ENCODE measurements around the gene CBX4.

CBX4 gene

GRCh38 chr17:79872762-79873161, 33.5 kb upstream of the CBX4 start:
- no peaks in the 10 kb centered on the region for H3K9me3 ChIP-seq (ENCODE audit: control insufficient read depth, low read length)
- TF ChIP-seq CTCF (IDR thresholded peaks at IDR 0.05), result no peak
- H3K36me3 ChIP-seq (ENCODE audit: control insufficient read depth, insufficient read depth, low read length), result no peaks in the 10 kb centered on the region
- no peak overlapping the region for H3K27ac ChIP-seq
- H3K27me3 ChIP-seq (ENCODE audit: control insufficient read depth, insufficient read depth, low read length), result no peaks in the 10 kb centered on the region
- no peaks in the 10 kb centered on the region for H3K4me1 ChIP-seq
- no peaks in the 10 kb centered on the region for H3K79me2 ChIP-seq
- H3K9ac ChIP-seq, result no peak overlapping the region
- H3K4me2 ChIP-seq (ENCODE audit: low read length), result no peak overlapping the region
- H3K4me3 ChIP-seq (ENCODE audit: low read depth, low read length), result no peak overlapping the region
- no peak overlapping the region for H2AFZ ChIP-seq

GRCh38 chr17:79871131-79871530, 31.9 kb upstream of the CBX4 start:
- Histone ChIP-seq H3K4me2 (ENCODE audit: low read length) (no peak overlapping the region), H2AFZ (no peak overlapping the region), H3K9ac (no peak overlapping the region), H3K4me1 (no peaks in the 10 kb centered on the region), H3K36me3 (ENCODE audit: control insufficient read depth, insufficient read depth, low read length) (no peaks in the 10 kb centered on the region), H3K27ac (no peak overlapping the region), H3K79me2 (no peaks in the 10 kb centered on the region), H3K9me3 (ENCODE audit: control insufficient read depth, low read length) (no peaks in the 10 kb centered on the region), H3K4me3 (ENCODE audit: low read depth, low read length) (no peak overlapping the region), H3K27me3 (ENCODE audit: control insufficient read depth, insufficient read depth, low read length) (no peaks in the 10 kb centered on the region)
- no peak for TF ChIP-seq CTCF (IDR thresholded peaks at IDR 0.05)

GRCh38 chr17:79870540-79870939, 31.3 kb upstream of the CBX4 start:
- no peaks in the 10 kb centered on the region for H3K27me3 ChIP-seq (ENCODE audit: control insufficient read depth, insufficient read depth, low read length)
- H3K27ac ChIP-seq, result no peak overlapping the region
- no peak overlapping the region for H3K4me3 ChIP-seq (ENCODE audit: low read depth, low read length)
- no peaks in the 10 kb centered on the region for H3K36me3 ChIP-seq (ENCODE audit: control insufficient read depth, insufficient read depth, low read length)
- no peak for TF ChIP-seq CTCF (IDR thresholded peaks at IDR 0.05)
- H3K4me2 ChIP-seq (ENCODE audit: low read length), result no peak overlapping the region
- H3K79me2 ChIP-seq, result no peaks in the 10 kb centered on the region
- no peak overlapping the region for H2AFZ ChIP-seq
- H3K4me1 ChIP-seq, result no peaks in the 10 kb centered on the region
- H3K9me3 ChIP-seq (ENCODE audit: control insufficient read depth, low read length), result no peaks in the 10 kb centered on the region
- no peak overlapping the region for H3K9ac ChIP-seq

- H3K9me3 ChIP-seq (ENCODE audit: control insufficient read depth, low read length), result no peaks in the 10 kb centered on the region
- no peaks in the 10 kb centered on the region for H3K79me2 ChIP-seq
- H3K4me3 ChIP-seq (ENCODE audit: low read depth, low read length), result no peak overlapping the region
- no peak overlapping the region for H2AFZ ChIP-seq
- H3K4me1 ChIP-seq, result no peaks in the 10 kb centered on the region
- H3K27me3 ChIP-seq (ENCODE audit: control insufficient read depth, insufficient read depth, low read length), result no peaks in the 10 kb centered on the region
- no peak for TF ChIP-seq CTCF (IDR thresholded peaks at IDR 0.05)
- H3K9ac ChIP-seq, result no peak overlapping the region
- no peak overlapping the region for H3K4me2 ChIP-seq (ENCODE audit: low read length)
- no peaks in the 10 kb centered on the region for H3K36me3 ChIP-seq (ENCODE audit: control insufficient read depth, insufficient read depth, low read length)
- no peak overlapping the region for H3K27ac ChIP-seq
Observed at GRCh38 chr17:79866791-79867518, 27.7 kb upstream of the CBX4 start.
